Omental fat pad (tissue), 4 donors: ENCODE data around the gene ATF6B. TPM values are rescaled to one million over a fixed set of nuclear protein-coding genes. Genes with fewer than 3 reads are reported as not detected.

ENCODE experiments used
- ATAC-seq: fragments of 150-250 bp; one replicate; pipeline ENCODE4 v1.9.1; 2016; ENCODE audit warnings: mild to moderate bottlenecking, moderate library complexity; ENCODE audit not compliant: low FRiP score
- DNase-seq: peaks from one replicate; pipeline ENCODE4 v3.0.0-alpha.2; 2019; ENCODE audit warnings: low spot score
- CTCF ChIP-seq, 3 donors: fragments of 450-650 bp; IDR thresholded peaks; one replicate each; pipeline ENCODE4 v1.5.1; 2016 to 2017; ENCODE audit warnings: antibody characterized with exemption in 3 of 3, mild to moderate bottlenecking in 3 of 3, moderate library complexity in 2 of 3
- total RNA-seq, 4 donors: library from RNA; depleted of rRNA; stranded (reverse); fragments of >200 nt; gene quantifications; one replicate each; pipeline ENCODE4 v1.1.0, GENCODE V29; 2016

The ATF6B gene
- total RNA-seq, 4 donors from 2014 or later, result 23.2 to 44.3 (median 24.4) TPM

DNA sequence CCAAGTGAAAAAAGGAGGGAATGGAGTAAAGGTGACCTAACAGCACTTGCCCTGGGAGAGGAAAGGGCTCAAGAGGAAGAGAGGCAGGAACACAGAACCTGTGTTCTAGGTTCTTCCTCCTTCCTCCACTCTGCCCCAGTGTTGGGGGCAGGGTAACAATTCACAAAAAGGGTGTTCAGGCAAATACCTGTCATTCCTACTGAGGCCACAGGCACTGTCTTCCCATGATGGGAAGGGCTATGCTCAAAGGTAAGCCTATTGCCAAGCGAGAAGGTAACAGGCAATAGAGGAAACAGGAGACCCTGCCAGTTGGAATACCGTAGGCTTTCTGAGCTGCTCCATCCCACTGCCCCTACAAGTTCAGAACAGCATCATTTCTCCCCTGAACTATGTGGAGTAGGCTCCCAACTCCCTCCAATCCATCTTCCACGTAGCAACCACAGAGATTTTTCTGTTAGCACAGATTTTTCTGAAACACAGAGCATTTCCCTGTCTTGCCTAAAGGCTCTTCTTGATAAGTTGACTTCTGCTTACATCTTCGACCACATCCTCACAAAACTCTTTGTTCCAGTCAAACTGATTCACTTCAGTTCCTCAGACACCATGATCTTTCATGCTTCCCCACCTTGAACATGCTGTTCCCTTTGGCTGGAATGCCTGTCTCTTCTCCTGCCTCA lies 45.1 kb upstream of the ATF6B start:
- DNase-seq (no peak), ATAC-seq (no peak)
- TF ChIP-seq CTCF (IDR thresholded peaks at IDR 0.05), result no peak

DNA sequence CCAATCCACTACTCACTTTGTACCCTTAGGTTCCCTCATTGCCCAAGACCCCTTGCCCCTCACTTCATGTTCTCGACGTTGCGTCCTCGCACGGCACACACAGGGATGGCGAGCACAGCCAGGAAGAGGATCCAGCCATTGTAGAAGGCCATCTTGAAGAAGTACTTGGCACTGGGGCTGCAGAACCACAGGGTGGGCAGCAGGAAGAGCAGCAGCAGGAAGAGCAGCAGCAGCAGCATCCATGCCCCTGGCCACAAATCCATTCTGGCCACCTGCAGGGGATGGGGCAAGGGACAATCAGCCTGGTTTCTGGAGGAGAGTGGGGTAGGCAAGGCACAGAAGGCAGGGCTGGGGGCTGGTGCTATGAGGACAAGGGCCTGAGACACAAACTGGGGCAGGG lies 43.2 kb upstream of the ATF6B start:
- ATAC-seq (no peak), DNase-seq (no peak)
- no peak for TF ChIP-seq CTCF (IDR thresholded peaks at IDR 0.05)

- DNase-seq, result no peak
- ATAC-seq, result no peak
- TF ChIP-seq CTCF (IDR thresholded peaks at IDR 0.05), result no peak
Observed at GRCh38 chr6:32170294-32170693, 42.2 kb upstream of the ATF6B start.

DNA sequence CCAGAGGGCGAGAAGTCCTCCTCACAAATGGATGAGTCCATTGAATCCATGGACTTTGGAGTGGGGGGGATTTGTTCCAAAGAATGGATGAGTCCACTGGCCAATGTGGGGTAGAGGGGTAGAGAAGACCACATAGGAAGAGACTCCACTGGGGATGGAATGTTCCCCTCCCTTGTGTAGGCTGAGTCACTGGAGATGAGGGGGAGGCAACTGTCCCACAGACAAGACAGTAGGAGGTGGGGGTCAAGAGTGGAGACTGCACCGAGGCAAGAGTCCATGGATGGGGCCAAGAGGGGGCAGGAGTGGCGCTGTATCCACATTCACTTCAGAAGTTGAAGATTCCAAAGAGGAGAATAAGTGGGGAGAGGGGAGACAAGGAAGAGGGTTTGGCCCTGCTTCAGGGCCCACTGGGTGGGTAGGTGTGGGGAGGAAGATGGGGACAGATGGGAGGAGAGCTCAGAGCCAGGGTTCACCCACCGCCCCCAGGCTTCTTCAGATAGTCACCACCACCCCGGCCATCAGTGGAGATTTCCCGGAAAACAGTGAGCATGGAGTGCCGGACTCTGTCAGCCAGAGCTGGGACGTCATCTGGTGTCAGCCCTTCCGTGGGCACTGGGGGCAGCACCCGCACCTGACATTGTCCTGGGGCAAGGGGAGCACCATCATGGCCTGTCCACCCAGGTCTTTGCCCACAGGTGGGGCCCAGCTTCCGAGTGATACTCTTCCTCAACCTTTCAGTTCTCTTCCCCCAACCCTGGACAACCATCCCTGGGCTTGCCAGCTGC lies 41.0 kb upstream of the ATF6B start:
- TF ChIP-seq CTCF (IDR thresholded peaks at IDR 0.05), result no peak
- ATAC-seq (no peak), DNase-seq (no peak)

- DNase-seq (no peak), ATAC-seq (no peak)
- TF ChIP-seq CTCF (IDR thresholded peaks at IDR 0.05), result no peak
Observed at GRCh38 chr6:32168350-32168749, 40.3 kb upstream of the ATF6B start.

GRCh38 chr6:32167761-32168262 lies 39.8 kb upstream of the ATF6B start:
- ATAC-seq, result no peak
- no peak for DNase-seq
- no peak for TF ChIP-seq CTCF (IDR thresholded peaks at IDR 0.05)
